HG03378 (cell line): ENCODE data around the gene CLSTN1.
"Not testable (repeated sequence)": the region's sequence is repeated elsewhere in the genome, so short reads cannot be mapped to it uniquely, and the experiment has no call there.

Experiments used
- ATAC-seq: cut with Tn5 transposase; IDR thresholded peaks from one replicate; pipeline ENCODE4 v1.9.1; 2021; ENCODE audit warnings: mild to moderate bottlenecking, moderate library complexity; ENCODE audit not compliant: unreplicated experiment

CLSTN1 gene

DNA sequence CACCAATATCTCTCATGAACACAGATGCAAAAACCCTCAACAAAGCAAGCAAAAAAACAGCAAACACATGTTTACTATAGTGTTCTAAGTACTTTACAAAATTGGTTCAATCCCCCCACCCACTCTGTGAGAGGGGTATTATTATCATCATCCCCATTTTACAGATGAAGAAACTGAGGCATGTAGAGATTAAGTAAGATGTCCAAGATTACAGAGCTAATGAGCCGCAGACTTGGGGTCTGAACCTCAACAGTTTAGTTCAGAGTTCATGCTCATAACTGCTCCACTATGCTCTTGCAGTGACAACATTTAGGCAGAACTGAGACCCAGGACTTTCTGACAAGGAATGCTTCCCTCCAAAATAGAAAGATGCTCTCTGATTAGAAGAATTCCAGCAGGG, 21.9 kb downstream of the CLSTN1 start:
- ATAC-seq, result no peak

DNA sequence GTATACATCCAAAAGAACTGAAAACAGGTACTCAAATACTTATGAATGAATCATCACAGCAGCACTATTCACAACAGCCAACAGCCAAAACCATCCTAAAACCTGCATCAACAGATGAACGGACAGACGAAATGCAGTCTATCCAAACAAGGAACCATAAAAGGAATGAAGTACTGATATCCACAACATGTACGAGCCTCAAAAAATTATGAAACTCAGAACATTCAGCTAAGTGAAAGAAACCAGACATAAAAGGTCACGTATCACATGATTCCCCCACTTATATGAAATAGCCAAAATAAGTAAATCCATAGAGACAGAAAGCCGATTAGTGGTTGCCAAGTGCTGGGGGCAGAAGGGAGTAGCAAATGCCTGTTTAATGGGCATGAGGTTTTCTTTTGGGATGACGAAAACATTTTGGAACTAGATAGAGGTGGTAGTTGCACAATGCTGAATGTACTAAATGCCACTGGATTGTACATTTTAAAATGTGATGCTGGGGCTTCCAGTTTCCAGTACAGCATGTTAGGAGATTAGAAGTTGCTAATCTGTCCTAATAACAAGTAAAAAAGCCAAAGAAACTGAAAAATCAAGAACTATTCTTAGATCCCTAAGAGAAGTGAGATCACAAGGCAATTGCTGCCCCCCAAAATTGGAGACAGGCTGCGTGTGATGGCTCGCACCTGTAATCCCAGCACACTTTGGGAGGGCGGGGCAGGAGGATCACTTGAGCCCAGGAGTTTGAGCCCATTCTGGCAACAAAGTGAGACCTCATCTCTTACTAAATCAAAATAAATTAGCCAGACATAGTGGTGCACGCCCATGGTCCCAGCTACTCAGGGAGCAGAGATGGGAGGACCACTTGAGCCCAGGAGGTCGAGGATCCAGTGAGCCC, 25.3 kb downstream of the CLSTN1 start:
- ATAC-seq, result no peak

DNA sequence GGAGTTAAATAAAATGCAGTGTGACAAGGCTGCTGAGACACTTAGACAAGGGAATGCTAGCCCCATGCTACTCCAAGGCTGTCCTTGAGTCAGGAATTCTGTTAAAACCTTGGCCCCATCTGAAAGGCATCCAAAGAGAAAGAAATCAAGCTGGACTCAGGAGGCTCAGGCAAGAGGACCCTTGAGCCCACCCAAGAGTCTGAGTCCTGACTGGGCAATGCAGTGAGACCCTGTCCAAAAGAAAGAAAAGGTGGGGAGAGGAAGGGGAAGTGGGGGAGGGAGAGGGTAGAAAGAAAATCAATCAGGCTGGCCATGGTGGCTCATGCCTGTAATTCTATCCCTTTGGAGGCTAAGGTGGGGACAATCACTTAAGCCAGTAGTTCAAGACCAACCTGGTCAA, 26.7 kb downstream of the CLSTN1 start:
- ATAC-seq, result no peak

DNA sequence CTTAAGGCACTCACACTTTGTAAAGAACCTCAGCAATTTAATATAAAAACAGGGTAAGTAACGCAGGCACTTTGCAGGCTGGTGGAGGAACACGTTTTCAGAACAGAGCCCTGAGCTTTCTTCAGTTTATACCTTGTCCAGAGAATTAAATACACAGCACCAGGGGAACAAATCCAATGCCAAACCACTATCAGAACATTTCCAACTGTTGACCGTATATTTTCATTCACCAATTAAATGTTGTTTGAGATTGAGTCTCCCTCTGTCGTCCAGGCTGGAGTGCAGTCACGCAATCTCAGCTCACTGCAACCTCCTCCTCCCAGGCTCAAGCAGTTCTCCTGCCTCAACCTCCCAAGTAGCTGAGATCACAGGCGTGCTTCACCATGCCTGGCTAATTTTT, 29.7 kb downstream of the CLSTN1 start:
- ATAC-seq, result no peak

DNA sequence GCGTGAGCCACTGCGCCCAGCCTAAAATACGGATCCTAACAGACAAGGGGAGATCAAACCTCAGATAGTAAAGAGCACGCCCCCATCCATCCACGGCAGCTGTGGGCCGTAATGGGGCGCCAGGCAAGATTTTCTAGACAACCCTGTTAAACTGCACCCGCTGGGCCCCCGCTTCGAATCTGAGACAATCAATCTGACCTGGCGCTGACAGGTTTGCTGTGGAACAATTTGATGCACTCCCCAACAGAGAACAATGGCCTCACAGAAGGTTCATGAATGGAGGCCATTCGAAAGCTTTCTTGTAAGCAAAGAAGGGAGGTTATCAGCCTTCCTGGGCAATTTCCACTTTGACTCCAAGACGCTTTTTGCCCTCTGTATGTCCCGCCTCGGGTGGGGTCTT, 30.5 kb downstream of the CLSTN1 start:
- ATAC-seq, result no peak

DNA sequence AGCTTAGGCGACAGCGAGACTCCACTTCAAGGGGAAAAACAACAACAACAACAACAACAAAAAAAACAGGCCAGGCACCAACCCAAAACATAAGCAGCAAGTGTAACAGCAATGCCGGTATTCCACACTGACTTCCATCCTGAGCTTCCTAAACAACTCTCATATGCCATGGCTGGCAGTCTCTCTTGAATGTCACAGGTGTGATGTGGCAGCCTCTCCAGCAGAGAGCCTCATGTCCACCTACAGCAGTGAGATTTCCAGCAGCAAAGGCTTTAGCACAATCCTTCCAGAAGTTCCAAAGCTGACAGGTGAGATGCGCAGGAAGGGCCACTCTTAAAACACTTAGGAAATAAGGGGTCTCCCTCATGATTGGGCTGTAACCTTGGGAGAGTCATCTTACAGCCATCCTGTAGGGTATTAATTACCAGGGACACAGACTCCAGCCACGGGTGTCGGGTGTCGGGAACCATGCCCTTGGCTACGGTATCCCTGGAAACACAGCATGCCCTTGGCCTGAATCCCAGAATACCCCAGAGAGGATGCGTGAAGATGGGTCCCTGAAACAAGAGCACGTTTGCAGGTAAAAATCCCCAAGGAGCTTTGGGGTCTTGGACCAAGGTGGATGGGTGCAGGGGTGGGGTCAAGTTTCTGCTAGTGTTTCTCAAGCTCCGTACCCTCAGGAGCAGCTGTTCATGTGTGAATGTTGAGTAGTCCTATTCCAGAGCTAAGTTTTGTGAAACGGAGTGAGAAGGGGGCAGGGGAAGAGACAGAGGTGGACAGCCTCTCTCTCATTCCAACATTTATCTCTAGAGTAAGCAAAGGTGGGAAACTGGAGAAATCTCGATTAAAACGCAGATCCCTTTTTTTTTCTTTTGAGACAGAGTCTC, 31.4 kb downstream of the CLSTN1 start:
- ATAC-seq, result no peak

DNA sequence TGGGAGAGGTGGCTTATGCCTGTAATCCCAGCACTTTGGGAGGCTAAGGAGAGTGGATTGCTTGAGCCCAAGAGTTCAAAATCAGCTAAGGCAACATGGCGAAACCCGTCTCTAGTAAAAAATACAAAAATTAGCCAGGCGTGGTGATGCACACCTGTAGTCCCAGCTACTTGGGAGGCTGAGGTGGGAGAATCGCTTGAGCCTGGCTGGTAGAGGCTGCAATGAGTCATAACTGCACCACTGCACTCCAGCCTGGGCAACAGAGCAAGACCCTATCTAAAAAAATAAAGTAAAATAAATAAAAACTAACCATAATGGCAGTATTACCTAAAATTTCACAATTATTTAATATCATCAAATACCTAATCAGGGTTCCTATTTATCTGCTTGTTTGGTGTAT, 34.1 kb downstream of the CLSTN1 start:
- ATAC-seq, result not testable (repeated sequence)

DNA sequence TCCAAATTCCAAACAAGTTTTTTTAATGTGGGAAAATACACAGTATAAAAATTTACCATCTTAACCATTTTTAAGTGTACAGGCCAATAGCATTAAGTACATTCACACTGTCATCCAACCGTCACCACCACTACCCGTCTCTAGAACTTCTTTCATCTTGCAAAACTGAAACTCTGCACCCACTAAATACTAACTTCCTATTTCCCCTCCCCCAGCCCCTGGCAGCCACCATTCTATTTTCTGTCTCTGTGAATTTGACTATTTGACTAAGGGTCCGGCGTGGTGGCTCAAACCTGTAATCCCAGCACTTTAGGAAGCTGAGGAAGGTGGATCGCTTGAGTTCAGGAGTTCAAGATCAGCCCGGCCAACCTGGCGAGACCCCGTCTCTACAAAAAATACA, 36.1 kb downstream of the CLSTN1 start:
- peak; percentile 79 for ATAC-seq

DNA sequence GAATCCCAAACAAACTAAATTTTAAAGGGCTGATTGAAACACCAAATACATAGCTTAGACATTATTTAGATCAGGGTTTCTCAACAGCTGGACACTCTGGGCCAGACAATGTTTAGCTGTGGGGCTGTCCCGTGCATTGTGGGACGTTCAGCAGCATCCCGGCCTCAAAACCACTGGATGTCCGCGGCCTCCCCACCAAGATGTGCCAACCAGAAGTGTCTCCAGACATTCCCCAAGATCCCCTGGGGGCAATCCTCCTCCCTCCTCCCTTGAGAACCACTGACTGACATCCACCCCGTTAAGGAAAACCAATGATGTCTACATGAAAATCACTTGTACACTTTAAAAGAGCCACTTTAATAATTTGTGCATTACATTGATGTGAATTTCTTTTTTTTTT, 38.4 kb downstream of the CLSTN1 start:
- no peak for ATAC-seq

DNA sequence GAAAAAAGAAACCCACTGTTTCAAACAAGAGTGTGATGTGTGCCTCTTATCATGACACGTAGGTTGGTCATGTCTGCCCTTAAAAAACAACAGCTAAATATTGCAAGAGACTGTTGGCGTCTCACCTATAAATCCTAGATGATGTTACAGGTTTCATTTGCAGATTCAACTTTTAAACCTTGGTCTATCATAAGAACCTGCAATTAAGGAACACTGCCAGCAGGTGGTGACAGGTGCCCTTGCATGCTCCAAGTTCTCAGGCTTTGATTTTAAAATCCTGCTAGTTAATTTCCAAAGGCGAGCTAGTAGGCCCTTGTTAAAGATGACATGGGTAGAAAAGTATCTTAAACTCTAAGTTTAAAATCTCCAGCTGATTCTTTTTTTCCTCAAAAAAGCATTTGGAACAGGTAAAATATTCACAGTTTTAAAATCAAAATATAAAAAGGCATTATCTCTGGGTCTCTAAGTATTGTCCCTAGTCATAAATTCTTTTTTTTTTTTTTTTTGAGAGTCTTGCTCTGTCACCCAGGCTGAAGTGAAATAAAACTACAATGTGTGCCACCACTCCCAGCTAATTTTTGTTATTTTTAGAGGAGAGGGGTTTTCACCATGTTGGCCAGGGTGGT, 39.1 kb downstream of the CLSTN1 start:
- no peak for ATAC-seq

DNA sequence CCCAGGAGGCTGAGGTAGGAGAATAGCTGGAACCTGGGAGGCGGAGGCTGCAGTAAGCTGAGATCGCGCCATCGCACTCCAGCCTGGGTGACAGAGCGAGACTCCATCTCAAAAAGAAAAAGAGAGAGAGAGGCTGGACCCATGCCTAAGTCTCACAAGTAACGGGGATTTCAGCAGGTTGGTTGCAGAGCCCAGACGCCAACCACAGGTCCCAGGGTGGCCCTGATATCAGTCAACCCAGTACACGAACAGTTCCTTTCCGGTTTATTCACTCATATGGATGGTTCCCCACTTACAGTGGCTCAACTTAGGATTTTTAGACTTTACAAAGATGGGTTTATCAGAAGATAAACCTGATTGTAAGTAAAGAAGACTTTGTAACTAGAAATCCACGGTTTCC, 40.9 kb downstream of the CLSTN1 start:
- no peak for ATAC-seq

DNA sequence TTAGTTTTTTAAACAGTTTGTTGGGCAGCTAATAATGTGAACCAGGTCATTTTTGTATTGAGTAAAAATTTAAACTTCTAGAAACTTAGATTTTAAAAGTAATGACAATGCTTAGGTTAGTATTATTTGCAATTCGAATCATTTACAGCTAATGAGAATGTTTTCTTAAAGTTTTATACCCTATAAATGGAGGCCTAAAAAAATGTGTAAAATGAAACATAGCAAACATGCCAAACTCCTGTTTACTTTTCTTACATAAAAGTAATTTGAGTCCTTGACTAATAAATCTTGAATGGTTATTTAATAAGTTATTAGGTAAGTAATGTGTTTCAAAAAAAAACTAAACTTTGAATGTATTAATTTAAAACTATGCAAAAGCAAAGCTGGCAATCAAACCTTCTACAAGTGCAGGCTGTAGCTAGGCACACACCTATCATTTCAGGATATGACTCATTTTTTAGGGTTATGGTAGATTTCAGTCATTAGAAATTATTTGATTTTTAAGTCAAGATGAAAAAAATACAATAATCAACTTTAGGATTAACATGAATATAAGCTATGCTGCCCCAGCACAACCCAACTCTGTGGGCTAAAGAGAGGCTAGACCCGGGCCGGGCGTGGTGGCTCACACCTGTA, 41.5 kb downstream of the CLSTN1 start:
- ATAC-seq, result no peak

DNA sequence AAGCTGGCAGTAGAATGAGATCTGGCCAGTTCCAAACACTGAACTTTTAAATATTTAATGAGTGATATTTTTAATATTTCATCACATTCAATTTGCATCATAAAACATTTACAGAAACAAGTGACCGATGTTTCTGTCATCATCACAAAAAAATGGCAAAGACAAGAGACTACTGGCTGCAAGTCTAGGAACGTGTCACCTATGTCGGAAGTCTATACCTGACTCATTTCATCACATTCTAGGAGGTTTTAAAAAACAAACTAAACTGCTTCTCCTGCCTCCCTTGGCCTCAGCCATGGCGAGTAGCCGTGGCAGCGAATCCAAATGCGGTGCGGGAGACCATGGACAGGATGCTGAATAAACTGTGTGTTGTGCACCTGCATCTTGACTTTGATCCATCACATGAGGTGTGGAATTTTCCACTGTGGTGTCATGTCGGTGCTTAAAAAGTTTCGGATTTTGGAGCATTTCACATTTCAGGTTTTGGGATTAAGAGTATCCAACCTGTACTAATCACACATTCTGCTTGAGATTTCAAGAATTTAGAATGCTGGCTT, 43.1 kb downstream of the CLSTN1 start:
- no peak for ATAC-seq

DNA sequence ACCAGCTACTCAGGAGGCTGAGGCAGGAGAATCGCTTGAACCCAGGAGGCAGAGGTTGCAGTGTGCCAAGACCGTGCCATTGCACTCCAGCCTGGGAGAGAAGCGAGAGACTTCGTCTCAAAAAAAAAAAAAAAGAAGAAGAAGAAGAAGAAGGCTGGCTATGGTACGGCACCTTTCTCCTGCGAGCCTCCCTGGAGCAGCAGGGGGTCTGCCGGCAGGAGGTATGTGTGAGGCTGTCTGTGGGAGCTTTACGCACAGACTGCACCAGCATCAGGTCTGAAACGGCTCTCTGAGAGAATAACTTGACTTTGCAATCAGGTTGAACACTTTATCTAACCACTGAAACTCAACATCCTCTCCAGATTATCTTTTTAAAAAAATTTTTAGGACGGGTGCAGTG, 44.9 kb downstream of the CLSTN1 start:
- no peak for ATAC-seq

DNA sequence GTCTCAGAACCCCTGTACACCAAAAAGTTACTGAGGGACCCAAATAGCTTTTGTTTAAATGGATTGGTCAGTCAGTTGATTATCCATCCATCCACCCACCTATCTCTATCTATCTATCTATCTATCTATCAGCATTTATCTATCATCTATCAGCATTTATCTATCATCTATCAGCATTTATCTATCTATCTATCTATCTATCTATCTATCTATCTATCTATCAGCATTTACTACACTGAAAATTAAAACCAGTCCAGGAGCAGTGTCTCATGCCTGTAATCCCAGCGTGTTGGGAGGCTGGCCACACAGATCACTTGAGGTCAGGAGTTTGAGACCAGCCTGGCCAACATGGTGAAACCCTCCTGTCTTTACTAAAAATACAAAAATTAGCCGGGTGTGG, 47.1 kb downstream of the CLSTN1 start:
- no peak for ATAC-seq

DNA sequence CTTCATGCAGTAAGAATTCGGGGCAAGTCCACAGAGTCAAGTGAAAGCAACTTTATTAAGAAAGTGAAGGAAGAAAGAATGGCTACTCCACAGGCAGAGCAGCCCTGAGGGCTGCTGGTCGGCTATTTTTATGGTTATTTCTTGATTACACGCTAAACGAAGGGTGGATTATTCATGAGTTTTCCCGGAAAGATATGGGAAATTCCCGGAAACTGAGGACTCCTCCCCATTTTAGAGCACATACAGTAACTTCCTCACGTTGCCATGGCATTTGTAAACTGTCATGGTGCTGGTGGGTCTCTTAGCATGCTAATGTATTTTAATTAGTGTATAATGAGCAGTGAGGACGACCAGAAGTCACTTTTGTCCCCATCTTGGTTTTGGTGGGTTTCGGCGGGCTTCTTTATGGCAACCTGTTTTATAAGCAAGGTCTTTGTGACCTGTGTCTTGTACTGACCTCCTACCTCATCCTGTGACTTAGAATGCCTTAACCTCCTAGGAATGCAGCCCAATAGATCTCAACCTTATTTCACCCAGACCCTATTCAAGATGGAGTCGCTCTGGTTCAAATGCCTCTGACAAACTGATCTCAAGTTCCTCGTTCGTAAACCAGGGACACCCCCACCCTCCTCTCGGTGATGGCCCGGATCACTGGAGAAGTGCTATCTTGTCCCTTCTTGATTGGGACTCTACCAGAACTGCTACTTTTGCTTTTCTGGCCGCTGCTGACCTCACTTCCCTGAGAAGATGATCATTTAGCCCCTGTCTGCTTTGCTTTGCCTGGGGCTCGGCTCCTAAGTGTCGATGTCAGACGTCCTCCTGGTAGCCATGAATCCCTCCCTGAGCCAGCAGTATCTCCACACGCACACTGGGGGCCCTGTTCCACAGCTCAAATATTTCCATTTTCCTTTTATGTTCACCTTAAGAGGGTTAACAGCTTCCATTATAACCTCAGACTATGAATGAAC, 48.8 kb downstream of the CLSTN1 start:
- no peak for ATAC-seq

DNA sequence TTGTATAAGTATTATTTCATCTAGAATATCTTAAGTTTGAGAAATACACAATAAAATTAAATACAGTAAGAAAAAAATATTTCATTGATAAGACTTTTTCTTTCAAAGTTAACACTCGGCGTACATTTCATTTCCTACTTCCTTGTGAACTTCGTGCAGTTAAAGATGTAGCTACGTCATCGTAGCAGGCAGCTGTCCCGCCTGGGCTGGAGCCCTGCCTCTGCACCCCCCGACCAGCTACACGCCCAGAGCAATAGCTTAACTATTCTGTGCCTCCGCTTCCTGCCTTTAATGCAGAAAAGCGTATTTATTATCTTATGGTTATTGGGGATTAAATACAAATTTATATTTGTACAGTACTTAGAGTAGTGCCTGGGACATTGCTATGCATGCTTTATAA, 53.5 kb downstream of the CLSTN1 start:
- no peak for ATAC-seq

DNA sequence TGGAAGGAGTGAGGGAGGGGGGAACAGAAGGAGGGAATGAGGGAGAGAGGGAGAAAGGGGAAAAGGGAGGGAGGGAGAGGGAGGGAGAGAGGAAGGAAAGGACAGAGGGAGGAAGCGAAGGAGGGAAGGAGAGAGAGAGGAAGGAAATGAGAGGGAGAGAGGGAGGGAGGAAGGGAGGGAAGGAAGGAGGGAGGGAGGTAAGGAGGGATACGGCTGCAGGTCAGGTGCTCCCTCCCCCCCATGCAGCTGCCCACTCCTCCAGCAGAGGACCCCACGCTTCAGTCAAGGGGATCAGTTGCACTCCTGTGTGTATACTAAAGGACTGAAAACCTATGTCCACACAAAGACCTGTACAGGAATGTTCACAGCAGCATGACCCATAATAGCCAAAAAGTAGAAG, 54.8 kb downstream of the CLSTN1 start:
- ATAC-seq, result no peak

DNA sequence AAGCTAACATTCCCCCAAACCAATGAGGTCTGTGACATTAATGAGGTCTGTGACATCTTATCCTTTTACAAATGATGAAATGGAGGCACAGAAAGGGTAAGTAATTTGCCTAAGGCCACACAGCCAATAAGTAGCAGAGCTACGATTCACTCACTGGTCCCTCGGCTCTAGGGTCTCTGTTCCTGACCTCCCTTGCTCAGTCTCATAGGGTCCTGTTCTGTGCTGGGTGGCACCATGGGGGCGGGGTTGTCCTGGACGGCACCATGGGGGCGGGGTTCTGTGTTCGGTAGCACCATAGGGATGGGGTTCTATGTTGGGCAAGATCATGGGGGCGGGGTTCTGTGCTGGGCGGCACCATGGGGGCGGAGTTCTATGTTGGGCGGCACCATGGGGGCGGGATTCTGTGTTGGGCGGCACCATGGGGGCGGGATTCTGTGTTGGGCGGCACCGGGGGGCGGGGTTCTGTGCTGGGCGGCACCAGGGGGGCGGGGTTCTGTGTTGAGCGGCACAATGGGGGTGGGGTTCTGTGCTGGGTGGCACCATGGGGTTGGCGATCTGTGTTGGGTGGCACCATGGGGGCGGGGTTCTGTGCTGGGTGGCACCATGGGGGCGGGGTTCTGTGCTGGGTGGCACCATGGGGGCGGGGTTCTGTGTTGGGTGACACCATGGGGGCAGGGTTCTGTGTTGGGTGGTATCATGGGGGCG, 55.6 kb downstream of the CLSTN1 start:
- ATAC-seq, result no peak
